Mesenchymal stem cell (in vitro differentiated cells and primary cell): ENCODE data around the gene PLA2G6.
A peak's percentile ranks its signal among the peaks of the same experiment; 100 is the strongest.

ENCODE experiments used
- DNase-seq: peaks from one replicate; pipeline ENCODE4 v3.0.0-alpha.2; 2013
- H2AFZ ChIP-seq: one replicate; pipeline ENCODE4 v1.6.1; 2013; ENCODE audit warnings: low read depth, mild to moderate bottlenecking, control low read depth, inconsistent platforms, low read length, moderate library complexity
- H2AK5ac ChIP-seq: 2 replicates; pipeline ENCODE4 v1.6.1; 2013; ENCODE audit warnings: low read length, moderate library complexity, mild to moderate bottlenecking, inconsistent platforms; ENCODE audit not compliant: severe bottlenecking
- H2BK120ac ChIP-seq: one replicate; pipeline ENCODE4 v1.6.1; 2013; ENCODE audit warnings: low read depth, mild to moderate bottlenecking, inconsistent platforms, low read length, moderate library complexity
- H2BK12ac ChIP-seq, 2 experiments: one replicate each; pipeline ENCODE4 v1.6.1; 2013; ENCODE audit warnings: inconsistent platforms in 2 of 2, low read length in 2 of 2, mild to moderate bottlenecking in 2 of 2, moderate library complexity in 2 of 2, control low read depth in 1 of 2
- H2BK15ac ChIP-seq: one replicate; pipeline ENCODE4 v1.6.1; 2013; ENCODE audit warnings: mild to moderate bottlenecking, low read depth, inconsistent platforms; ENCODE audit not compliant: poor library complexity, severe bottlenecking
- H2BK5ac ChIP-seq: 2 replicates; pipeline ENCODE4 v1.6.1; 2013; ENCODE audit warnings: low read depth, mild to moderate bottlenecking, low read length, control low read depth, inconsistent platforms; ENCODE audit not compliant: poor library complexity, severe bottlenecking
- H3K14ac ChIP-seq, 2 experiments: one replicate each; pipeline ENCODE4 v1.6.1; 2013; ENCODE audit warnings: inconsistent platforms in 2 of 2, low read length in 2 of 2, control low read depth in 1 of 2, mild to moderate bottlenecking in 1 of 2, moderate library complexity in 1 of 2
- H3K18ac ChIP-seq, 2 experiments: one replicate each; pipeline ENCODE4 v1.6.1; 2013; ENCODE audit warnings: inconsistent platforms in 2 of 2, low read length in 2 of 2, control low read depth in 1 of 2, low read depth in 1 of 2, mild to moderate bottlenecking in 1 of 2
- H3K23ac ChIP-seq, 2 experiments: one replicate each; pipeline ENCODE4 v1.6.1; 2013; ENCODE audit warnings: inconsistent platforms in 2 of 2, low read length in 2 of 2, mild to moderate bottlenecking in 2 of 2, moderate library complexity in 2 of 2, control low read depth in 1 of 2
- H3K27ac ChIP-seq: 2 replicates; pipeline ENCODE4 v1.5.1; 2013; ENCODE audit warnings: mild to moderate bottlenecking, moderate library complexity, low read length, control low read depth, inconsistent platforms; ENCODE audit not compliant: poor library complexity, severe bottlenecking
- H3K27me3 ChIP-seq, 2 experiments: 2 replicates each; pipeline versions ENCODE4 v1.6.1 to v1.7.0; 2013; ENCODE audit warnings: low read length in 2 of 2, mild to moderate bottlenecking in 2 of 2, moderate library complexity in 2 of 2, control low read depth in 1 of 2, inconsistent platforms in 1 of 2; ENCODE audit not compliant: control insufficient read depth in 1 of 2, insufficient read depth in 1 of 2
- H3K36me3 ChIP-seq, 2 experiments: 2 replicates each; pipeline versions ENCODE4 v1.6.1 to v1.7.0; 2013; ENCODE audit warnings: low read length in 2 of 2, control low read depth in 1 of 2, inconsistent platforms in 1 of 2, low read depth in 1 of 2, mild to moderate bottlenecking in 1 of 2; ENCODE audit not compliant: insufficient read depth in 2 of 2, control insufficient read depth in 1 of 2
- H3K4ac ChIP-seq, 2 experiments: one replicate each; pipeline ENCODE4 v1.6.1; 2013; ENCODE audit warnings: inconsistent platforms in 2 of 2, low read length in 2 of 2, mild to moderate bottlenecking in 2 of 2, moderate library complexity in 2 of 2, control low read depth in 1 of 2, low read depth in 1 of 2
- H3K4me1 ChIP-seq: 2 replicates; pipeline ENCODE4 v1.6.1; 2013; ENCODE audit warnings: low read depth, low read length, control low read depth; ENCODE audit not compliant: control insufficient read depth, insufficient read depth
- H3K4me2 ChIP-seq: 2 replicates; pipeline ENCODE4 v1.6.1; 2013; ENCODE audit warnings: low read length, mild to moderate bottlenecking, inconsistent platforms; ENCODE audit not compliant: poor library complexity, severe bottlenecking
- H3K4me3 ChIP-seq, 2 experiments: 2 replicates each; pipeline versions ENCODE4 v1.5.1 to v1.7.0; 2013; ENCODE audit warnings: low read length in 2 of 2, mild to moderate bottlenecking in 2 of 2, control low read depth in 1 of 2, low read depth in 1 of 2; ENCODE audit not compliant: insufficient read depth in 1 of 2
- H3K79me1 ChIP-seq: replicated peaks from 2 replicates; pipeline ENCODE4 v1.6.1; 2013; ENCODE audit warnings: mild to moderate bottlenecking, control low read depth, low read length, inconsistent platforms; ENCODE audit not compliant: poor library complexity, severe bottlenecking
- H3K9ac ChIP-seq: 2 replicates; pipeline ENCODE4 v1.7.0; 2013; ENCODE audit warnings: mild to moderate bottlenecking, low read length, moderate library complexity
- H3K9me3 ChIP-seq: 2 replicates; pipeline ENCODE4 v1.7.0; 2013; ENCODE audit warnings: mild to moderate bottlenecking, low read length; ENCODE audit not compliant: control insufficient read depth
- H4K8ac ChIP-seq: one replicate; pipeline ENCODE4 v1.6.1; 2013; ENCODE audit warnings: inconsistent platforms, mild to moderate bottlenecking, low read length, moderate library complexity
- H4K91ac ChIP-seq: one replicate; pipeline ENCODE4 v1.6.1; 2013; ENCODE audit warnings: mild to moderate bottlenecking, low read length, inconsistent platforms
- WGBS: methylation state at CpG from one replicate; pipeline ENCODE4 v1.1.7; 2013; ENCODE audit warnings: mixed read lengths; 5-methylcytosine and 5-hydroxymethylcytosine counted together

Gene PLA2G6

GRCh38 chr22:38228873-38229740, 47.5 kb upstream of the PLA2G6 start:
- H2AK5ac ChIP-seq, result no peak overlapping the region
- no peak overlapping the region for H3K14ac ChIP-seq
- H2BK120ac ChIP-seq, result no peak overlapping the region
- no peak overlapping the region for H3K23ac ChIP-seq
- no peaks in the 10 kb centered on the region for H3K27me3 ChIP-seq
- no peak overlapping the region for H2BK5ac ChIP-seq
- peak overlapping the region; percentile 83 for H3K9ac ChIP-seq
- no peak overlapping the region for H3K4me2 ChIP-seq
- 84% methylated on average over 12 of the region's 14 CpGs for WGBS
- H2BK12ac ChIP-seq, result peak overlapping the region; percentile 49 to 82
- H2BK15ac ChIP-seq, result no peak overlapping the region
- H3K18ac ChIP-seq, result peak overlapping the region; percentile 61 to 78
- no peak overlapping the region for H3K4ac ChIP-seq
- no peak overlapping the region for H2AFZ ChIP-seq
- no peak overlapping the region for H3K27ac ChIP-seq
- peak overlapping the region; percentile 44 for H4K91ac ChIP-seq
- peaks cover 13% of the 10 kb centered on the region for H3K4me1 ChIP-seq
- H3K9me3 ChIP-seq, result no peaks in the 10 kb centered on the region
- H4K8ac ChIP-seq, result no peak overlapping the region
- peaks cover 77 to 88% of the 10 kb centered on the region in 2 experiments for H3K36me3 ChIP-seq
- DNase-seq, result no peak
- no peak overlapping the region for H3K4me3 ChIP-seq
- peaks cover 34% of the 10 kb centered on the region for H3K79me1 ChIP-seq

DNA sequence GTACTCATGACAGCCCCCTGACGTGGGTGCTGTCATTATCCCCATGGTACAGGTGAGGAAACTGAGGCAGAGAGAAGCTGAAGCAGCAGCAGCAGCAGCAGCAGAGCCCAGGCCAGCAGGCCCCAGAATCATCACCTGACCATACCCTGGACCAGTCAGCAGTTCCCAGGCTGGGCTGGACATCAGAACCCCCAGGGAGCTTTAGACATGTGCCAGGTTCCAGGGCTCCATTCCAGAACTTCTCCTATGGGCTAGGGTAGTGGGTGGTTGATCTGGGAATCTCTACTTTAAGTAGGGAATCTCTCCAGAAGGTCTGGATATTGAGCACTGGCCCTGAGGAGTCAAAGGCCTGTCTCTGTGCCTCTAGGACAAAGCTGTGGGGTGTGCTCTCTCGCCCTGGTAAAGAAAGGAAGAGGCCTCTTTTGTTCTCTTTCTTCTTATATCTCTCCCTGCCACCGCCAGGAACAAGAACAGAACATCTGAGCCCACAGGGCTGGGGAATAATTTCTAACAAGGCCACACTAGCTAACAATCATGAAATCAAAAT, 46.8 kb upstream of the PLA2G6 start:
- Histone ChIP-seq H2BK12ac (peak overlapping the region in 1 of 2 experiments; percentile 13), H3K4me1 (peaks cover 18% of the 10 kb centered on the region), H3K18ac (no peak overlapping the region), H2AFZ (no peak overlapping the region), H2BK5ac (no peak overlapping the region), H2BK15ac (no peak overlapping the region), H4K8ac (no peak overlapping the region), H3K27me3 (no peaks in the 10 kb centered on the region), H3K23ac (no peak overlapping the region), H2AK5ac (peak overlapping the region; percentile 34), H3K27ac (peak overlapping the region; percentile 3), H3K14ac (no peak overlapping the region), H3K4ac (no peak overlapping the region), H3K4me3 (no peak overlapping the region), H3K36me3 (peaks cover 77 to 87% of the 10 kb centered on the region in 2 experiments), H3K9me3 (no peaks in the 10 kb centered on the region), H4K91ac (no peak overlapping the region), H3K9ac (peak overlapping the region; percentile 83), H2BK120ac (peak overlapping the region; percentile 12), H3K79me1 (peaks cover 31% of the 10 kb centered on the region), H3K4me2 (no peak overlapping the region)
- 78% methylated on average over 3 of the region's 3 CpGs for WGBS
- no peak for DNase-seq

DNA sequence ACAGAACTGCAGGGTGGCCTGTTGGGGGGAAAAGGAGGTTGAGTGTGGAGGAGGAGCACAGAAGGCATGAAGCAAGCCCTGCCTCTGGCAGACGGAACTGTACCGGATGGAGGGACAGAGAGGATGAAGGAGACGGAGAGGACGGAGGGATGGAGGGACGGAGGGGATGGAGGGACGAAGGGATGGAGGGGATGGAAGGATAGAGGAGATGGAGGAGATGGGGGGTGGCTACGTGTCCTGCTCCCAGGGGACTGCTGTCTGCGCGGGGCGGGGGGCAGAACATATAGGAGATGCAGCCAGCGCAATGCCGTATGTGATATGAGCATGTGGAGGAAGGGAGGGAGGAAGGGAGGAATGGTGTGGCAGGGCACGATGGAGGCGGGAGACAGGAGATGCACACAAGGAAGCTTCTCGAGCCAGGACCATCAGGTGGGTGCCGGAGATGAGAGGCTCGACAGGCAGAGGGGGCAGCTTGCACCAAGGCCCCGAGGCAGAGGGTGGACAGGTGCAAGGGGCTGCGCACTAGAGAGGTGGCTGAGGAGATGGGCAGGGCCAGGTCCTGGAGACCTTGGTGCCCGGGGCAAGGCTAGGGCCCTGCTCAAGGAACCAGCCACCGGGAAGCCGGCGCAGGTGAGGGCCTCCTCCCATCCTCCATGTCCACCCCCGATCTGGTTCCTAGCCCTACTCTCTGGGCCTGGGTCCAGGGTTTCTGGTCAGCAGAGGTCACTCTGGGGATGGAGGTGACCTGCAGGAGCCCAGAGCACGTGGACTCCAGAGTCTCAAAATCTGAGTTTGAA, 45.4 kb upstream of the PLA2G6 start:
- no peaks in the 10 kb centered on the region for H3K27me3 ChIP-seq
- WGBS, result 94% methylated on average over 25 of the region's 25 CpGs
- no peak overlapping the region for H2BK15ac ChIP-seq
- H3K79me1 ChIP-seq, result peaks cover 28% of the 10 kb centered on the region
- H2AK5ac ChIP-seq, result no peak overlapping the region
- no peak overlapping the region for H2BK5ac ChIP-seq
- no peak overlapping the region for H2BK12ac ChIP-seq
- no peak for DNase-seq
- no peak overlapping the region for H2AFZ ChIP-seq
- H3K27ac ChIP-seq, result no peak overlapping the region
- no peak overlapping the region for H3K14ac ChIP-seq
- no peak overlapping the region for H3K23ac ChIP-seq
- H3K18ac ChIP-seq, result no peak overlapping the region
- no peak overlapping the region for H3K4ac ChIP-seq
- no peak overlapping the region for H2BK120ac ChIP-seq
- H3K9ac ChIP-seq, result peak overlapping the region; percentile 23
- H3K9me3 ChIP-seq, result no peaks in the 10 kb centered on the region
- H3K4me2 ChIP-seq, result no peak overlapping the region
- no peak overlapping the region for H3K4me3 ChIP-seq
- H4K91ac ChIP-seq, result no peak overlapping the region
- peaks cover 77 to 87% of the 10 kb centered on the region in 2 experiments for H3K36me3 ChIP-seq
- peaks cover 30% of the 10 kb centered on the region for H3K4me1 ChIP-seq
- H4K8ac ChIP-seq, result no peak overlapping the region
